Tongue (tissue), 2 donors: ENCODE measurements around the gene C12orf43. TPM values are rescaled to one million over a fixed set of nuclear protein-coding genes. Genes with fewer than 3 reads are reported as not detected.

ENCODE experiments used
- DNase-seq: peaks from one replicate; pipeline ENCODE4 v3.0.0-alpha.2; 2015
- total RNA-seq: library from RNA; depleted of rRNA; stranded (reverse); fragments of >200 nt; gene quantifications from one replicate; pipeline ENCODE4 v1.2.3, GENCODE V29; 2014

Gene C12orf43
- total RNA-seq, 1 donor from 2014 or later: 8.9 TPM

DNA sequence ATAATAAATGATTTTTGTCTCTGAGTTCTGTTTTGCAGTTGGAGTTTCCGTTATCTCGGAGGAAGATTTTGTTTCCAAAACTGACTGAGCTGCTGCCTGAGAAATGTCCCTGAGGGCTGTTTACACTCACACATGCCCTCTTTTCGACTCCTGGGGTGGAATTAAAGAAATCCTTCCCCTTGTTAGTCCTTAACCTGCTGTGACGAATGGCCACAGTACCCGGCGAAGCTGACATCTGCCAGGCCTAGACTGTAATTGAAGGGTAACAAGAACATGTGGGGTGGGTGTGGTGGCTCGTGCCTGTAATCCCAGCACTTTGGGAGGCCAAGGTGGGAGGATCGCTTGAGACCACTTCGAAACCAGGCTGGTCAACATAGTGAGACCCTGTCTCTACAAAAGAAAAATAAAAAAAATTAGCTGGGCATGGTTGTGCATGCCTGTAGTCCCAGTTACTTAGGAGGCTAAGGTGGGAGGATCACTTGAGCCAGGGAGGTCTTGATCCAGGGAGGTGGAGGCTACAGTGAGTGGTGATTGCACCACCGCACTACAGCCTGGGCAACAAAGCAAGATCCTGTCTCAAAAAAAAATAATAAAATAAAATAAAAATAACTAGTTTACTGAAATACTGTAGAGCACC lies 14.4 kb upstream of the C12orf43 start:
- DNase-seq: no peak

DNA sequence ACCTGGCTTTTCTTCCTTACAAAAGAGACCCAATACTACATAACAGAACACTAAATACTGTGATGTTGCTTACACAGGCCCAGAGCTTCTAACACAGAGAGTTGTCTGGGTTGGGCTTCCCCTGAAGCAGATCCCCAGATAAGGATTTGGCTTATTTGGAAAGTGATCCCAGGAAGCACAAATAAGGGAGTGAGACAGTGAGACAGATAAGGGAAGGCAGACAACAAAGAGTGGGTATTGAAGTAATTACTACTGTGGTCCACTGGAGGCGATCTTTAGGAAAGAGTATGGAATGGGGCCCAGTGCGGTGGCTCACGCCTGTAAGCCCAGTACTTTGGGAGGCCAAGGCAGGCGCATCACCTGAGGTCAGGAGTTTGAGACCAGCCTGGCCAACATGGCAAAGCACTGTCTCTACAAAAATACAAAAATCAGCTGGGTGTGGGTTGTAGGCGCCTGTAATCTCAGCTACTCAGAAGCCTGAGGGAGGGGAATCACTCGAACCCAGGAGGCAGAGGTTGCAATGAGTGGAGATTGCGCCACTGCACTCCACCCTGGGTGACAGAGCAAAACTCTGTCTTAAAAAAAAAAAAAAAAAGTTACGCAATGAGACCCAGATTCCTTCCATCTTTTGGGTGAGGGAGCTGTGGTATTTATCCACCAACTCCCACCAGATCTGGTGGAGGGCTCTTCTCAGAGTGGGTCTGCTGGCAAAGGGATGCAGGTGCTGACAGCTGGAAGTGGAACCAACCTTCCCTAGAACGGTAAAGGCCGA lies 10.2 kb upstream of the C12orf43 start:
- DNase-seq: no peak

DNA sequence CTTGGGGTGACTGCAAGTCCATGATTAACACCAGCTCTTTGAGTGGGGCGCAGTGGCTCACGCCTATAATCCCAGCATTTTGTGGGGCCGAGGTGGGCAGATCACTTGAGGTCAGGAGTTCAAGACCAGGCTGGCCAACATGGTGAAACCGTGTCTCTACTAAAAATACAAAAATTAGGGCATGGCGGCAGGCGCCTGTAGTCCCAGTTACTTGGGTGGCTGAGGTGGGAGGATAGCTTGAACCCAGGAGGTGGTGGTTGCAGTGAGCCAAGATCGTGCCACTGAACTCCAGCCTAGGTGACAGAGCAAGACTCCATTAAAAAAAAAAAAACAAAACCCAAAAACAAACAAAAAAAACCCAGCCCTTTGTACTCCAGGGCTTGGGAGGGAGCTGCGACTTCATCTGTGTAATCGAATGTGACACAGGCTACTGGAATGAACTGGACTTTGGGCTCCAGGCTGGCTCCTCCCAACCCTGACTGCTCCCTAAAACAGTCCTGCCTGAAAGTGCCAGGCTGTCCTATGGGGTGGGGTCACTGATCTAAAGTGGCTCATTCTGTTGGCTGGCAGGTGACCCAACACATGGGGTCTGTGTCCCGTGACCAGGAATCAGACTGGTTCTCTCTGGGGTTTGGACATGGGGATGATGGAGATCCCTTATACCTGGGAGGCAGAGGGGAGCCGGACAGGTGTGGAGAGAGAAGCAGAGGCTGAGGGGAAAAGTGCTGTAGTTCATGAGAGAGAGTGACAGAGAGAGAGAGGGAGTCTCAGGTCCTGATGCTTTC lies 9.3 kb upstream of the C12orf43 start:
- no peak for DNase-seq

DNA sequence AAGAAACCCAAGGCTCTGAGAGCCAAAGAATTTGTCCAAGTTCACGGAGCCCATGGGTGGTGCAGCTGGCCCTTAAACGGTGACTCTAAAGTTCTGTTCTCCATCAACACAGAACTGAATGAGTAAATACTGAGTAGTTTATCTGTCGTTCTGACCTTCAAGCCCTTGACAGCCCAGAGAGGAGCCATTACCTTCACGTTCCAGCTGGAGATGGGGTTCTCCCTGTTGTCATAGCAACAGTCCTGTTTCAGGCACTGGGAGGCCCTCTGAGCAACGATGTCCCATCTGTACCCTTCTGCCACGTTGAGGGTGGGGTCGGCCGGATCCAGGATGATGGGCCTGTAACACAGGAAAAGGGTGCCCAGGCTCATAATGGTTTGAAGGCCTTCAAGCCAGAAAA lies 7.5 kb upstream of the C12orf43 start:
- DNase-seq: no peak

DNA sequence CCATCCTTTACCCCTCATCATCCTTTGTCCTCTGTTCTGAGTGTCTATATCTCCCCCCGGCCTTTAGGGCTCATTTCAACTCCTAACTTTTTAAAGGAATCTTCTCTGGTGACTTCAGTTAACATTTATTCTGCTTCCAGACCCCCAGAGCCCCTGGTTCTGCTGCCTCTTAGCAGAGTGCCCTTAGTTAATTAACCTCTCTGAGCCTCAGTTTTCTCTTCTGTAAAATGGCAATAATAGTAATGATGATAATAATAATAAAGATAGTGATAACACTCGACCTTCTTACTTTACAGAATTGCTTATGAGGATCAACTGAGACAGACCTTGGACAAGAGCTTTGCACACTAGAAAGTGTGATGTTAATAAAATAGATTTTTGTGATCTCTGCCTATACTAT lies 6.4 kb upstream of the C12orf43 start:
- DNase-seq: no peak

DNA sequence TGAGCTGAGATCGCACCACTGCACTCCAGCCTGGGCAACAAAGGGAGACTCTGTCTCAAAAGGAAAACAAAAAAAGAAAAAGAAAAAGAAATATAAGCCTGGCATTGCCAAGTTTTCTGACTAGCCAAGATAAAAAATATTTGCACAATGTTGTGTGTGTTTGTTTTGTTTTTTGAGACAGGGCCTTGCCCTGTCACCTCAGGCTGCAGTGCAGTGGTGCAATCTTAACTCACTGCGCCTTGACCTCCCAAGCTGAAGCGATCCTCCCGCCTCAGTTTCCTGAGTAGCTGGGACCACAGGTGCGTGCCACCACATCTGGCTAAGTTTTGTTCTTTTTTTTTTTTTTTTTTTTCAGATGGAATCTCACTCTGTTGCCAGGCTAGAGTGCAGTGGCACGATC lies 5.5 kb upstream of the C12orf43 start:
- no peak for DNase-seq

DNA sequence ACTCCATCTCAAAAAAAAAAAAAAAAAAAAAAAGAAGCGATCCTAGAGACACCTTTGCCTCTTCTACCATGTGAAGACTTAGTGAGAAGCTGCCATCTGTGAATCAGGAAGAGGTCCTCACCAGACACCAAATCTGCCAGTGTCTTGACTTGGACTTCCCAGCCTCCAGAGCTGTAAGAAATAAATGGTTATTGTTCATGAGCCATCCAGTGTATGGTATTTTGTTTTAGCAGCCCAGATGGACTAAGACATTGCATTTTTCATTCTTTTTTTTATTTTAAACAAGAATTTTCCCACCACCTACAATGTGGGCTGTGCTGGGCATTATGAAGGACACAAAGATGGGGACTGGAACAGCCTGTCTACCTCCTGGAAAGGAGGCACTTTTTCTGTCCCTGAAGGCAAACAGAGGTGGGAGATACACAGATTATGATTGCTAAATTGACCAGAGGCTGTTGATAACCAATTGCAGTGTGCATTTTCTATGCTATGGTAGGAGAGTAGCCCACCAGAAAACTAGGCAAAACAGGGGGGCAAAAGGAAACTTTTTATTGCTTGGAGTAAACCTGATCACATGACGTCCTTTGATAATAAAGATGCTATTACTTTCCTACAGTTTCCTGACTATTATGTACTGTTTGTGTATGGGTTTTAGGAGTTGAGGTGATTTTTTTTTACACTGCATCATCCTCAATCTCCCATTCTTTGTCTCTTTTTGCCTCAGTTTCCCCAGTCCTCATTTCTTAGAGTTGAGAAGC lies 2.8 kb upstream of the C12orf43 start:
- no peak for DNase-seq

DNA sequence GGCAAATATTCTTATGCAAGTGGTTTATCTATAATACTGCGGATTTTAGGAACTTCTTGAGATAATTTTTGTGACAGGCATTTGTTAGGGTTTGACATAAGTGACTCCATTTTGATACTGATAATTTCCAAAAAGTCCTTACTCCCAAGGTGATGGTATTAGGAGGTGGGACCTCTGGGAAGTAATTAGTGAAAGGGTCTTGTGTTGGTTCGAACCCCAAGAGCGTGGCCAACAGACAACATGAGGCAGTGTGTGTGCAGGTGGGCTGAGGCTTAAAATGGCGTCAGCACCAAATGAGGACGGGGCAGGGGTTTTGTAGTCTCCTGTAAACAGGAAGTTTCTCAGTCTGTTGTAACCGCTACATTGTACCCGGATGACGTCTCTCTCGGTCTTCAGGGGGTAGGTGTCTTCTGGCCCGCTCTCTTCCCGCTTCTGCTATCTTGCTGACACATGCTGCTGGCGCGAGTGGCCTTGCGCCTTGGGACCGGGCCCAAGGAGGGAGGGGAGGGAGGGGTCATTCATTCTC lies 1.7 kb upstream of the C12orf43 start:
- no peak for DNase-seq

GRCh38 chr12:121013715-121014114 lies 2.6 kb downstream of the C12orf43 start:
- no peak for DNase-seq

GRCh38 chr12:121011820-121012219 lies 4.5 kb downstream of the C12orf43 start:
- DNase-seq: no peak

- no peak for DNase-seq
Observed at GRCh38 chr12:121010860-121011259, 5.4 kb downstream of the C12orf43 start.

DNA sequence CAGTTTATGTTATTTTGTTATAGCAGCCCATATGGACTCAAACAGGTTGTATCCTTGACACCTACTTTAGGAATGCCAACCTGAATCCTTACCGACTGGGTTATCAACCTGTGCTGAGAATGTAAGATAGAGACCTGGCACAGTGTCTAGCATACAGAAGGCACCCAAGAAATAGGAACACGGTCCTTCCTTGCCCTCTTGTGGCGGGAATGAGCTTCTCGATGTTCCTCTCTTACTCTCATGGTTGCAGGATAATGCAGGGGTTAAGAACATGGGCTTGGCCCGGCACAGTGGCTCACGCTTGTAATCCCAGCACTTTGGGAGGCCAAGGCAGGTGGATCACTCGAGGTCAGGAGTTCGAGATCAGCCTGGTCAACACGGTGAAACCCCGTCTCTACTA lies 6.5 kb downstream of the C12orf43 start:
- DNase-seq: peak; percentile 25

GRCh38 chr12:121008347-121009098 lies 7.8 kb downstream of the C12orf43 start:
- DNase-seq: no peak

GRCh38 chr12:121005346-121005815 lies 10.9 kb downstream of the C12orf43 start:
- peak; percentile 9 for DNase-seq

DNA sequence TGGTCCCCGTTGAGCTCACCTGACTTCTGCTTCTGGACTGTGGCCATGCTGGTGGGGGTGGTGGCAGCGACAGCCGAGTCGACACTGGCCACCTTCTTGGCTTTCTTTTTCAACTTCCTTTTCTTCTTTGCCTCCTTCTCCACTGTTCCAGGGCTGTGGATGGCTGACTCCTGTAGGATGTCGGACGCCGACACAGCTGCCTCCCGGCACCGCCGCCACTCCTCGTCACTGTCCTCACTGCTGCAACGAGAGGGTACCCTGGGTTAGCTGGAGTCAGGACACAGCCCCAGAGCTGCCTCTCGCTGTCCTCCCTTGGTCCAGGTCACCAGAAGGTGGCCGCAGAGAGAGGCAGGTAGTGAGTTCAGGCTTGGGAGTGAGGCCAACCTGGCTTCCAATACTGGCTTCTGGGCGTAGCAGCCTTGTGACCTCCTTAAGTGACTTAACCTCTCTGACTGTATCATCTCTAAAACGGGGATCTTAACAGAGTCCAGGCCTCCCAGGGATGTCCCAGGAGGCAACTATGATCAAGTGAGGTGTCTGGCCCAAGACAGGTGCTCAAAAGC lies 12.0 kb downstream of the C12orf43 start:
- DNase-seq: no peak

GRCh38 chr12:121003650-121004049 lies 12.6 kb downstream of the C12orf43 start:
- no peak for DNase-seq

GRCh38 chr12:121001841-121002483 lies 14.3 kb downstream of the C12orf43 start:
- DNase-seq: no peak

GRCh38 chr12:121001060-121001459 lies 15.2 kb downstream of the C12orf43 start:
- no peak for DNase-seq

- no peak for DNase-seq
Observed at GRCh38 chr12:121000530-121000929, 15.8 kb downstream of the C12orf43 start.
